GM12873 (cell line): ENCODE data around the gene FHIT.

Source experiments
- TF ChIP-seq, protein P1 (sequence below): IDR thresholded peaks from 2 replicates; pipeline ENCODE4 v1.5.1; 2012; ENCODE audit warnings: low read depth, mild to moderate bottlenecking, moderate library complexity, low read length, control low read depth; ENCODE audit not compliant: insufficient read depth; ENCODE audit errors: missing control alignments

Gene FHIT

DNA sequence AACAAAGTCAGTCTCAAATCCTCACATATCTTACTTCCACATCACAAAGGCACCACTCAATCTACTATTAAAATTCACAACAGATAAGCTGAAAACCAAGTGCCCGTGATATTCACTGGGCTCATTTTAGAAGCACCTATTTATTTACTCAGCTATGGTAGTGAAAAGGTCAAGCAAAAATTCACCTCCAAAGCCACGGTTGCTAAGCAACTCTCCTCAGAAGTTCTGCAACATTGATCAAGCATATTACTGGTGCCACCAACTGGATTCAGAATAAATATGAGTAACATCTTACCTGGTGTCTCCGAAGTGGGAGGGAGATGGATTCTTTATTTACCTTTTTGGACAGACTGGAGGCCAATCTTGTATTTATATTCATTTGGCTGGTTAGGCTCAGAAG is 714.8 kb downstream of the FHIT start:
- TF ChIP-seq, protein P1, sequence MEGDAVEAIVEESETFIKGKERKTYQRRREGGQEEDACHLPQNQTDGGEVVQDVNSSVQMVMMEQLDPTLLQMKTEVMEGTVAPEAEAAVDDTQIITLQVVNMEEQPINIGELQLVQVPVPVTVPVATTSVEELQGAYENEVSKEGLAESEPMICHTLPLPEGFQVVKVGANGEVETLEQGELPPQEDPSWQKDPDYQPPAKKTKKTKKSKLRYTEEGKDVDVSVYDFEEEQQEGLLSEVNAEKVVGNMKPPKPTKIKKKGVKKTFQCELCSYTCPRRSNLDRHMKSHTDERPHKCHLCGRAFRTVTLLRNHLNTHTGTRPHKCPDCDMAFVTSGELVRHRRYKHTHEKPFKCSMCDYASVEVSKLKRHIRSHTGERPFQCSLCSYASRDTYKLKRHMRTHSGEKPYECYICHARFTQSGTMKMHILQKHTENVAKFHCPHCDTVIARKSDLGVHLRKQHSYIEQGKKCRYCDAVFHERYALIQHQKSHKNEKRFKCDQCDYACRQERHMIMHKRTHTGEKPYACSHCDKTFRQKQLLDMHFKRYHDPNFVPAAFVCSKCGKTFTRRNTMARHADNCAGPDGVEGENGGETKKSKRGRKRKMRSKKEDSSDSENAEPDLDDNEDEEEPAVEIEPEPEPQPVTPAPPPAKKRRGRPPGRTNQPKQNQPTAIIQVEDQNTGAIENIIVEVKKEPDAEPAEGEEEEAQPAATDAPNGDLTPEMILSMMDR, result no peak

DNA sequence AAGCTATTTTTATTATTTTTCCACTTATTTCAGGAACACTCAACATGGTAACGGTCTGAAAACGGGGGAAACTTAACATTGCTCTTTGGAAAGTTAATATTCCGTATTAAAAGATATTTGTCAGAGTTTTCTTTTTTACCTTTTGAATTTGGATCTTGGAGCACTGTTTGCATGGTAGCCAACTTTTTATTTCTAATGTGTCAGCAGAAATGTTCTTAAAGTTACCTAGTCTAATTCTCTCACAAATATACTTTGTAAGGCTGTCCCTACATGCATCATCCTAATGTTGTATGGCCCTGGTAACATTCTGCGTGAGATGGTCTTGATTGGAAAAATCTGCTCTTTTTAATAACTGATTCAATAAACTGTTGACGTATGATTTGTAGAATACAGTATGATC is 719.5 kb downstream of the FHIT start:
- TF ChIP-seq, protein P1, result no peak

DNA sequence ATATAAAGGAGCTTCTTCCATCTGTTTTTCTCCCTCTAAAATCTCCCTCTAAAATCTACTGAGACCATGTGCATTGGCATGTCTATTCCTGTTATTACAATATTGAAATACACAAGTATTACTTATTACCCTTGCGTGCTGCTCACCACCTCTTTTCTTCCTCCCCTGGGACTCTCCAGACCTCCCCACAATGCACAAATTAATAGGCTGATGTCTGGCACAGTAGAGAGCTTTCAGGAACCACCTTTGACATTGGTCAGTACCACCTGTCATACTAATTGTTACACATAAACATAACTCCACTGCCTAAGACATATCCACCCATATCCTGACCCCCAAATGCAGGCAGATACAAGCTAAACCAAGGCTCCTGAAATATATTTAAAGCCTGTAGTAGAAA is 722.6 kb downstream of the FHIT start:
- TF ChIP-seq, protein P1, result no peak

DNA sequence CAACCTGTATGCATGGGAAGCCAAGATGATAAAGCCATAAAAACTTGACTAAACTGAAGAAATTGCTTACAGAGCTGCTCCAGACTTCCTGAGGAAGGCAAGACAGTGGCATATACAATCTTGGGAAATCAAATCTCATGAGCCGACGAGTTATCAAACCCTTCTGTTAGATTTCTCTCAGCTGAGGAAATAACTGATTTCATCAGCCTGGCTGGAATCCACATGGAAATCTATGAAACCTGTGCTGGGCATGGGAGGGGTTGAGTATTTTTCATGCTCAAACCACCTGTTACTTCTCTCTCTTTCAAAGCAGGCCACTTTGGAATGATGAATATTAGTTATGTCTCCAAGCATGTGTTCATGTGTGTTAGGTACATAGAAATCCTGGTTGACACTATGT is 727.7 kb downstream of the FHIT start:
- TF ChIP-seq, protein P1, result no peak

DNA sequence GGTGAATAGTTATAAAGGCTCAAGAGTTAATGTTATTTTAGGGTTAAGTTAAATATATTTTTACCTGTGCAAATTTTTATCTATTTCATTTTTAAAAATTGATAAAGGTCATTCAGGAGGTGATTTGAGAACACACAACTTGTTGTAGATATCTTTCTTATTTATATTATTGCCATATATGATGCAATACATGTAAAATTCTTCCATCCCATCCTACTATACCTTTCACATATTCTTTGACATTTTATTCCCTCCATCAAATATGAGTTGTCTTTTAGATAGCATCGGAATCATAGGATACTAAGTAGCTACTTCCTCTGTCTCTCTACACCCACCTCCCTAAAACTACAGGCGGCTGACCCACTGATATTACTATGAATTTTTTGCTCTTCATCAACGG is 734.1 kb downstream of the FHIT start:
- TF ChIP-seq, protein P1, result no peak

DNA sequence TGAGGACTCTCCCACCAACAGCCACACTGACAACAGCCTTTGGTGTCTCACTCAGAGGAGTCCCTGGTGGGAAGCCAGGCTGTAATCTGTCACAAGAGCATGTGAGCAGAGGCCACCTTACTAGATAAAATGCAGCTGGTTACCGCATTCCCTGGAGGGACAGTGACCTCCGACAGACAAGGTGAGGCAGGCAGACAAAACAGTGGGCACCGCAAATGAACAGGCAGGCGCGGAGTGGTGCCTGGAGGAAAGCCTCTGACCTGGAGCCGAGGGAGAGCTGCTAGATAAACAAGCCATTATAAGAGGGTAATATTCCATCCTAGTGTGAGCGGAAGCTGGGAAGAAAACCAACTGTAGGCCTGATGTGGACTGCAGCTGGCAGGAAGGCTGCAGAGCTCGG is 736.4 kb downstream of the FHIT start:
- TF ChIP-seq, protein P1, result no peak

DNA sequence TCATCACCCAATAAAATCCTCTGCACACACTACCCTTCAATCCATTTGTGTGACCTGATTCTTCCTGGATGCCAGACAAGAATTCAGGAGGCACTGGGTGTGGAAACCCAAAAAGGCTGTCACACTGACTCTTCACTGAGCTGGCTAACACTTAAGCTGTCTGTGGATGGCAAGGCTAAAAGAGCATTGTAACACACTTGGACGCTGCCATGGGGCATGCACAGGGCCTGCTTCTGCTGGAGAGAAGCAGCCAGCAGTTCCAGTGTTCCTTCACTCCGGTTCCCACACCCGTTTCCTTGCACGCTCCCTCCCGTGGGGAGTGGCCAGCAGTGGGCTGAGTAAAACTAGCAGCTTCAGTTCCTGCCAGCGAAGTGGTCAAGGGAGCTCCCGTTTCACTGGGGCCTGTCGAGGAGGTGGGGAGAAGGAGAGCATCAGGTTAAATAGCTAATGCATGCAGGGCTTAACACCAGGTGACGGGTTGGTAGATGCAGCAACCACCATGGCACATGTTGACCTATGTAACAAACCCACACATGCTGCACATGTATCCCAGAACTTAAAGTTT is 737.1 kb downstream of the FHIT start:
- TF ChIP-seq, protein P1, result no peak
